HuH-7.5 (cell line): ENCODE measurements around the gene GPR55.

ENCODE experiments used
- DNase-seq: peaks from one replicate; pipeline ENCODE4 v3.0.0; 2011; ENCODE audit warnings: low spot score

The GPR55 gene

GRCh38 chr2:230934231-230935129 lies 9.4 kb upstream of the GPR55 start:
- no peak for DNase-seq

GRCh38 chr2:230933521-230934180 lies 8.6 kb upstream of the GPR55 start:
- DNase-seq, result no peak

GRCh38 chr2:230932556-230933511 lies 7.8 kb upstream of the GPR55 start:
- no peak for DNase-seq

- no peak for DNase-seq
Measured at GRCh38 chr2:230931556-230932231, 6.7 kb upstream of the GPR55 start.

GRCh38 chr2:230930928-230931555 lies 6.0 kb upstream of the GPR55 start:
- DNase-seq, result no peak

- DNase-seq, result no peak
Measured at GRCh38 chr2:230930149-230930780, 5.2 kb upstream of the GPR55 start.

- DNase-seq, result no peak
Measured at GRCh38 chr2:230929381-230930148, 4.5 kb upstream of the GPR55 start.

- DNase-seq, result no peak
Measured at GRCh38 chr2:230928701-230929380, 3.8 kb upstream of the GPR55 start.

- DNase-seq, result no peak
Measured at GRCh38 chr2:230927711-230928341, 2.8 kb upstream of the GPR55 start.

- DNase-seq, result no peak
Measured at GRCh38 chr2:230925879-230926765, 1.1 kb upstream of the GPR55 start.

- DNase-seq, result no peak
Measured at GRCh38 chr2:230925443-230925878, 419 bp upstream of the GPR55 start.

- no peak for DNase-seq
Measured at GRCh38 chr2:230924092-230924469, 961 bp downstream of the GPR55 start.

GRCh38 chr2:230922951-230923717 lies 1.9 kb downstream of the GPR55 start:
- DNase-seq, result no peak

- no peak for DNase-seq
Measured at GRCh38 chr2:230921806-230922595, 3.0 kb downstream of the GPR55 start.

- DNase-seq, result no peak
Measured at GRCh38 chr2:230920167-230920566, 4.9 kb downstream of the GPR55 start.

- DNase-seq, result no peak
Measured at GRCh38 chr2:230919681-230920080, 5.4 kb downstream of the GPR55 start.
